Stimulated activated CD4-positive, alpha-beta T cell treated with anti-CD3 and anti-CD28 coated beads, Interleukin-12 subunit alpha, Interleukin-12 subunit beta, amount 100 ng/mL, for 48 hours (primary cell): Measurements from ENCODE around the gene AREG.

Experiments
- DNase-seq, 3 donors: peaks; one replicate each; pipeline ENCODE4 v3.0.0-alpha.2; 2020; ENCODE audit warnings: low read depth in 2 of 3, low spot score in 1 of 3

AREG gene

DNA sequence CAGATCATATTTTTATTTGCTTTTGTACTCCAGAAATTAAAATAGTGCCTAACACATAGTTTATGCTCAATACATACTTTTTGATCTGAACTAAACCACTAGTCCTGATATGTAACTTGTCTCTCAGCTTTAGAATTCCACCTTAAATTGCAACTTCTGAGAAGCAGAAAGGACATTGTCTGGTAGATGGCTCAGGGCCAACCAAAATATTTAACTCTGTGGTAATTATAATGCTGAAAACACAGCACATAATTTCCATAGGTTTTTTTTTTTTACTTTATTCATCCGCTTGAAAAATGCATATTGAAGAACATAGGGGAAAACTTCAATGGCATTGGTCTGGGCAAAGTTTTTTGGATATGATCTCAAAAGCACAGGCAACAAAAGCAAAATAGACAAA is 59.3 kb downstream of the AREG start:
- no peak for DNase-seq
